GM21423 (cell line): ENCODE results near the gene SNRPD1.
A peak's percentile ranks its signal among the peaks of the same experiment; 100 is the strongest.
"Not testable (repeated sequence)": the region's sequence is repeated elsewhere in the genome, so short reads cannot be mapped to it uniquely, and the experiment has no call there.

Source experiments
- ATAC-seq: cut with Tn5 transposase; IDR thresholded peaks from one replicate; pipeline ENCODE4 v1.9.1; 2021; ENCODE audit warnings: mild to moderate bottlenecking, moderate library complexity; ENCODE audit not compliant: unreplicated experiment

Gene SNRPD1

DNA sequence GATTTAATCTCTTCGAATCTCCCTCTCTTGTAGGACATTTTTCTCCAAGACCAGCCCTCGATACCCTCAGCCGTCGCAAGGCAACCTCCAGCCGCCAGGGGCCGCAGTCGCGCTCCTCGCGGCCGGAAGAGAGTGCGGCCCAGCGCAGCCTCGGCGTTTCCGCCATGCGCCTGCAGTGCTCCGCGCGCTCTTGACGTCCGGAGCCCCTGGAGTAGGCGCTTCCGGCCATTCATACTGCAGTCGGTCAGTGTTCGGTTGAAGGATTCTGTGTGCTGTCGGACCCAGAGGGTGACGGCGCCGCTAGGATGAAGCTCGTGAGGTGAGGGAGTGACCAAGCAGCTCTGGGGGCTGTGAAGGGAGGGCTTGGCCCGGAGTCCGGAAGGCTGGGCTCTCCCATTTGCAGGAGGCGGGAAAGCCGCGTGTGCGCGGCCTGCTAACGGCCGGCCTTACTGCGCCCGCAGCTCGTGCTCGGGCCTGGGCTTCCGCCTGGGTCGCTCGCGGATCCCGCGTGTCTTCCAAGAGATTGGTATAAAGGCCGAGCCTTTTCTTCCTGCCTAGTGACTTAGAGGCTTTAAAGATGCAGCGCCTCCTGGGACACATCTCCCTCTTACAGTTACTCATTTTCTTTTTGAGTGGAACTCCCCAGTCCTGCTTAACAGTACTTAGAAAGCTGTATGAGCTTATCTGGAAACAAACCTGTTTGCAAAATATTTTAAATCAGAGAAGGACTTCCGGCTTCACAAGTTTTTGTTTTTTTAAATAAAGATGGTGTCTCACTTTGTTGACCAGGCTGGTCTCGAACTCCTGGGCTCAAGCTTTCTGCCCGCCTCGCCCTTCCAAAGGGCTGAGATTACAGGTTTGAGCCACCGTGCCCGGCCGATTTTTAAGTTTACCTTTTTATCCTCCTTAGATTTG lies at the start of gene SNRPD1:
Gene SNRPD1 (plus strand): TSS at position 190 of the 915 bp plus-strand sequence. CDS start 116 bp downstream, at position 306.
- peak; percentile 98 for ATAC-seq

DNA sequence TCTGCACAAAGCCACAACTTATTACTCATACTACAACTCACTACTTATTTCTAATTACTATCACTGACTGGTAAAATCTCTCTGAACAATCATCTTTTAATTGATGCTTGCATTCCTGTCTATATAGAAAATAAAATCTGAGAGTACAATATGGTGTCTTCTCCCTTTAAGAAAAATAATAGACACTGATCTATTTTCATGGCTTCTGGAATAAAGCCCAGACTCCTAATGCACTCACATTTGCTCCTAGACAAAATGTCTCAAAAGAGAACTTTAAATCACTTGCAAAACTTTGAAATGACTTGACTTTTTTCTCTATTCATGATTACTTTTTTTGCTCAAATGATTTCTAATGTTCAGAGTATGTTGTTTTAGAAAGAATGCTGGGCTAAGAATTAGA lies 40.3 kb upstream of the SNRPD1 start:
- ATAC-seq, result no peak

DNA sequence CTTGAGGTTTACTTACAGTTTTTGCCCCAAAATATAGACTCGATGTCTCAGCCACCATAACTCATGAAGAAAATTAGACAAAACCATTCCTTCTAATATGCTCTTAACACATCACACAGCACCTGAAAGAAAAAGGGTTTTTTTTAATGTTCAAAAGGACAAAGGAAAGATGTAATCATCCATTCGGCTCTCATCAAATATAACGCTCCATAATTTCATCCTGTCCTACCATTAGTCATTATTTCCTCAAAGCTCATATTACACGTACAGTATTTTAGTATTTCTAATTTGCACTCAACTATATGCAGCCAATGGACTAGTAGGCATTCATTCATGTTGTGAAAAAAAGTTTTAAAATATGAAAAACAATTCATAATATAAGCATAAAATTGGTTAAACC lies 36.5 kb upstream of the SNRPD1 start:
- no peak for ATAC-seq

DNA sequence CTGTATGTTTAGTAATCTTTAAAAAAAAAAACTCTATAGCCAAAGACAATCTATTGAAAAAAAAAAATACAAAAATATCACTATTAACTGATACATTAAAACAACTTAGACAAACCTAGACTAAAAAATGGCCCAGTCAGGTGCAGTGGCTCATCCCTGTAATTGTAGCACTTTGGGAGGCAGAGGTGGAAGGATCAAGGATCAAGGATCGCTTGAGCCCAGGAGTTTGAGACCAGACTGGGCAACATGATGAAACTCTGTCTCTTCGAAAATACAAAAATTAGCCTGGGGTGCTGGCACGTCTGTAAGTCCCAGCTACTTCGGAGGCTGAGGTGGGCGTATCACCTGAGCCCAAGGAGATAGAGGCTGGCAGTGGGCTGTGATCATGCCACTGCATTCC lies 27.7 kb upstream of the SNRPD1 start:
- no peak for ATAC-seq

DNA sequence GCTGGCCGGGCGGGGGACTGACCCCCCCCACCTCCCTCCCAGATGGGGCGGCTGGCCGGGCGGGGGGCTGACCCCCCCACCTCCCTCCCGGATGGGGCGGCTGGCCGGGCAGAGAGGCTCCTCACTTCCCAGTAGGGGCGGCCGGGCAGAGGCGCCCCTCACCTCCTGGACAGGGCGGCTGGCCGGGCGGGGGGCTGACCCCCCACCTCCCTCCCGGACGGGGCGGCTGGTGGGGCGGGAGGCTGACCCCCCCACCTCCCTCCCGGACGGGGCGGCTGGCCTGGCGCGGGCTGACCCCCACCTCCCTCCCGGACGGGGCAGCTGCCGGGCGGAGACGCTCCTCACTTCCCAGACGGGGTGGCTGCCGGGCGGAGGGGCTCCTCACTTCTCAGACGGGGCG lies 19.8 kb upstream of the SNRPD1 start:
- not testable (repeated sequence) for ATAC-seq

DNA sequence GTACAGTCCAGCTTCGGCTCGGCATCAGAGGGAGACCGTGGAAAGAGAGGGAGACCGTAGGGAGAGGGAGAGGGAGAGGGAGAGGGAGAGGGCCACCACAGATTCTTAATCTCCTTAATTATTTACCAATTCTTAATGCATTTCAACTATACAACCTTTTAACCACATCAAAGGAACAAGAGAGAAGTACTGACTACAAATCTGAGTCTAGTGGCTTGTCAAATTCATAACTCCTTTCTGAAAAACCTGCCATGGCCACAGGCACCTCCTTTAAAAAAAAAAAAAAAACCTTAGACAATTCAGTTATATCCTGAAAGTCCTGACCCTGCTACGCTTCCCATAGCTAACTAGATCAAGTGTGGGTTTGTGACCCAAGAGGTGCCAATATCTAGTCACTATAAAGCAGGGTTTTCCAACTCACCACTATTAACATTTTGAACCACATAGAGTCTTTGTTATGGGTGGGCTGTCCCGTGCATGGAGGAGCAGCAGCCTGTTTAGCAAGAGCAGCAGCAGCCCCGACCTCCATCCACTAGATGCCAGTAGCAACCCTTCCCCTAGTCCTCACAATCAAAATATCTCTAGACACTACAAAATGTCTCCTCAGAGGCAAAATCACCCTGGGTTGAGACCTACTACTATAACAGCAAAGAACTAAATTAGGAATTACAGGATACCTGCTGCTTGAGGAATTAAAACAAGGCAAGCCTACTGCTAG lies 18.4 kb upstream of the SNRPD1 start:
- peak; percentile 48 for ATAC-seq

DNA sequence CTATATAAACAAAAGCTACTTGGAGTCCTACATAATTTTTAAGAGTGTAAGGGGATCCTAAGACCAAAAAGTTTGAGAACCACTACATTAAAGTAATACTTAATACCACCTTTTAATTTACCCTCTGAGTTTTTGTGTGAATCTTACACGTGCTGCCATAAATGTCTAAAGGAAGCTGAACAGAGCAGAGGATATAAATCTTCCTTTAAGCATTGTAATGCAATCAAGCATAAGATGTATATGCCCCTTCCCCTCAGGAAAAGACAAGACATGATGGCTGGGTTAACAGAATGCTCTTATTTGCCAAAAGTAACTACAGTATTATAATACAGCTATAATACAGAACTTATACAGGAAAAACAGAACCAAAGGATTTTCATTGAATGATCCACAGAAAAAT lies 14.5 kb upstream of the SNRPD1 start:
- ATAC-seq, result no peak

DNA sequence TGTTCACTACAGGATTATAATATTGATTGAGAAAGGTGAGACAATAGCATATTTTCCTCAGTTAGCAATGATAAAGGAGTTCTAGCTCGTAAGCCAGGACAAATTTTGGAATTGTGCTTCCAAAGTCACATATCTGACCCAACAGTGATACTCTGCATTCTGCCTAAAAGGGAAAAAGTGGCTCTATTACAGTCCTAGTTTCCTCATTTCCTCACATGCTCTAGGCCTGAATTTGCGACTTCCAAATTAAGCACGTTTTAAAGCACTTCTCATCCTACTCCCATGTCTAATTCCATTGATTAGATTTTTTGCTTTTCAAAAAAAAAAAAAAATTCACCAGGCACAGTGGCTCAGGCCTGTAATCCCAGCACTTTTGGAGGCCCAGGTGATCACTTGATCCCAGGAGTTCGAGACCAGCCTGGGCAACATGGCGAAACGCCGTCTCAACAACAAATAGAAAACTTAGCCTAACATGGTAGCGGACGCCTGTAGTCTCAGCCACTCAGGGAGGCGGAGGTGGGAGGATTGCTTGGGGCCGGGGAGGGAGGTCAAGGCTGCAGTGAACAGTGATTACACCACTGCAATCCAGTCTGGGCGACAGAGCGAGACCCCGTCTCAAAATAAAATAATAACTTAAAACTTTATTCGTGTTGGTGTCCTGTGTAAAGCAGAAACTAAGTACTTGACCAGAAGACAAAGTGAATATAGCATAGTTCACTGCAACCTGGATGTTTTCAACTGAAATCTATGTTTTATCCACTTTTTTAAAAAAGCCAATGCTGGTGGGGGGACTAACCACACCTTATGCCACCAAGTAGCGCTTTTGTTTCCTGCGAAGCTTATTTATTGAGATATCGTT lies 13.2 kb upstream of the SNRPD1 start:
- ATAC-seq, result no peak

DNA sequence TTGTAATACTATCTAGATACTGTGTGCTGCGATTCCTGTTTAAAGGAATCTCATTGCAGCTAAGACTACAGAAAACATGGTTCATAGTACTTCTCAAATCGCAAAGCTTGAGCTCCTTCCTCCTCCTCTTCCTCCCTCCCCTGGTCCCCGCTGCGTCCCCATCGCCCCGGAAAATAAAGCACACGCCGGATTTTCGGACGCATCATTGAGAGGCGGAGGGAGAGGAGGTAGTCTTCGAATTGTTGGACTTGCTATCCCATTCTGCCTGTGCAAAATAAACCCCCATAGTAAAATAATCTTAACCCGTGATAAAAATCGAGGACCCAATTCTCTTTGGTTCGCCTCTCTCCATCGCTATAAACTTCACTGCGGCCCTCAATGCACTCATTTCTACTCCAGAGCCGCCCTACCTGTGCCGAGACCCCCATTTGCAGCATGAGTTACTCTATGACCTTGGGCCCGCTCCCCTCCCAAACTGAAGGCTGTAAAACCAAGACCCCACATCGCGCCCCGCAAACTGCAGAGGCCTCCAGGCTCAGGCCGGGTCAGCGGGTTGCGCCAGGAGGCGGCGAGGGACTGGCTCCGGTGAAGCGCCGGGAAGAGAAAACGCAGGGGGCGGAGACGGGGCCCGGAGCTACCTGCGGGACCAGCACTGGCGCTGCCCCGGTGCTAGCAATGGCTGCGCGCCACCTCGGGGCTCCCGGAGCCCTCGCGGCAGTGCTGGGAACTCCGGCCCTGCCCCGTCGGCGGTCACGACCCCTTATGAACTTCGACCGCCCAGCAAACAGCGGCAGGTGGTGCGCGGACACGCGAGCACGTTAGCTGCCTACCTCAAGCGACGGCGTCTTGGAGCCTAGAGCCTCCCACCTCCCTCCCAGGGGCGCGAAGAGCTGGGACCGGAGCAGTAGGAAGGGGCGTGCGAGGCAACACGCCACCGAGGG lies 12.3 kb upstream of the SNRPD1 start:
- peak; percentile 38 for ATAC-seq

DNA sequence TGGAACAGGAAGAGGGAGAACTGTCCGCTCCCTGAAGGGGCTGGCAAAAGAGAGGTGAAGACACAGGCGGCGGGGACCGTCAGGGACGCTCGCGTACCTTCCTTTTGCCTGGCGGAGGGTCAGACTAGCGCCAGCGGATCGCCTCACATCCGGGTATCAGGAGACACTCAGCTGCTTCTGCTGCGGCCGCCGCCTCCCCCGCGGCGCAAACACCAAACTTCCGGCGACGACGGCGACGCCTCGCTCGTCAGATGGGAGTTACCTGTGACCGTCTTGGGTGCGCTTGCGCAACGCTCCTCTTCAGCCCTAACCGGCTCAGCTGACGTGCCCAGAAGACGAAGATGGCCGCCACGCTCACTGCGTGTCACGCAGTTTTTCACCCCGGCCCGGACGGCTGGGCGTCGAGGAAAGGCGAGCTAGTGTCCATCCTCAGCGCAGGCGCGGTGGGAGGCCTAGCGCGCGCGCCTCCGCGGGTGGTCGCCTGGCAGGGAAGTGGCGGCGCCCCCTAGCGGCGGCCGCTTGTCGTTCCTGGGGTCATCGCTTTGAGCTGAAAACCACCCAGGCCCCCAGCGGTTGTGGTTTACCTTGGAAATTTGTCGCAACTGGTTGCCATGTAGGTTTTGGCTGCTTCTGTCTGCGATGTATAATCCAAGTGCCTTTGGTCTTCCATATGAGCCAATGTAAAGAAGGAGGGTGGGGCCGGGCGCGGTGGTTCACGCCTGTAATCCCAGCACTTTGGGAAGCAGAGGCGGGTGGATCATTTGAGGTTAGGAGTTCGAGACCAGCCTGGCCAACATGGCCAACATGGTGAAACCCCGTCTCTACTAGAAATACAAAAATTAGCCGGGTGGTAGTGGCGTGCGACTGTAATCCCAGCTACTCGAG lies 11.3 kb upstream of the SNRPD1 start, which contains the start of gene ESCO1:
Gene ESCO1 (minus strand): TSS at position 179 of the 885 bp plus-strand sequence. CDS start 25,861 bp downstream, outside the sequence.
- peak; percentile 83 for ATAC-seq

DNA sequence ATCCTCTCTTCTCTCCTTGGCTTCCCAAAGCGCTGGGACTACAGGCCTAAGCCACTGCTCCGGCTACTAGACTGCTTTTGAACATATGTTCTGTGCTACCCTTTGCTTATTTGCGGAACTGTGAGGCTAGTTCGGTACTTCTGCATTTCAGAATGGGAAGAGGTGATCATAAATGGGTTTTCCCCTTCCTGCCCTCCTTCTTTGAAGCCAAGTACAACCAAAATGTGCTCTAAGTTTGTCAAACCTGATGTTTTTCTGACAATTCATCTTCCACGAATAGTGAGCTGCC lies 9.9 kb upstream of the SNRPD1 start:
- ATAC-seq, result no peak

DNA sequence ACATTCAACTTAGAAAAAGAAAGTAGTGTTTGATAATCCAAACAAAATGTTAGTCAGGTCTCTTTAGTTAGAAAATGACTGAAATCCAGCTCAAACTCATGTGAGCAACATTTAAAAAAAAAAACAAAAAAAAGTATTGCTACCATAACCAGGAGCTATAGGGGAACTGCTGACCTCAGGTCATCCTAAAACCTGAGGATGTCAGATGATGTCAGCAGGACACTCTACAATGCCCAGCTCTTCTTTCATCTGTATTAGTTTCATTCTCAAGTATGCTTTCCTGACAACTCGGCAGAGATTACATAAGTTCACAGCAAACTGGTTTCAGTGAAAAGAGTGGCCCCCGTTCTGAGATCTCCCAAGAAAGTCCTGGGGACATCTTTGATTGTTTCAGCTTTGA lies 7.4 kb upstream of the SNRPD1 start:
- ATAC-seq, result no peak

DNA sequence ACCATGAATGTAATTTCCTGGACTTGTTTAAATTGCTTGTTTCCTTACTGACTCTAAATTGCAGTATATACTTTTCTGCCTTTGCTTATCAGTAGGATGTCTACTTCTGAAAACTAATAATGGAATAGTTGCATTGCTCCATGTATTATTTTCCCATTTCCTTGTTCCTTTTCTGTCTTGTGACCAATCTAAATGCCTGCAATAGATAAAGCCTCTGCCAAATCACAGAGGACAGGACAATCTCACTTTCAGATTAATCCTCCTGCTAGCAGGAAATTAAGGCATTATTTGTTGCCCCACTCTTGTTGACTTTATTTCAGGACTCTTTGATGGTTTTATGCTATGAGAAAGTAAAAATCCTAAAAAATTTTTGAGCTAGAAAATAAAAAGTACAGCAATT lies 6.9 kb upstream of the SNRPD1 start:
- ATAC-seq, result no peak

DNA sequence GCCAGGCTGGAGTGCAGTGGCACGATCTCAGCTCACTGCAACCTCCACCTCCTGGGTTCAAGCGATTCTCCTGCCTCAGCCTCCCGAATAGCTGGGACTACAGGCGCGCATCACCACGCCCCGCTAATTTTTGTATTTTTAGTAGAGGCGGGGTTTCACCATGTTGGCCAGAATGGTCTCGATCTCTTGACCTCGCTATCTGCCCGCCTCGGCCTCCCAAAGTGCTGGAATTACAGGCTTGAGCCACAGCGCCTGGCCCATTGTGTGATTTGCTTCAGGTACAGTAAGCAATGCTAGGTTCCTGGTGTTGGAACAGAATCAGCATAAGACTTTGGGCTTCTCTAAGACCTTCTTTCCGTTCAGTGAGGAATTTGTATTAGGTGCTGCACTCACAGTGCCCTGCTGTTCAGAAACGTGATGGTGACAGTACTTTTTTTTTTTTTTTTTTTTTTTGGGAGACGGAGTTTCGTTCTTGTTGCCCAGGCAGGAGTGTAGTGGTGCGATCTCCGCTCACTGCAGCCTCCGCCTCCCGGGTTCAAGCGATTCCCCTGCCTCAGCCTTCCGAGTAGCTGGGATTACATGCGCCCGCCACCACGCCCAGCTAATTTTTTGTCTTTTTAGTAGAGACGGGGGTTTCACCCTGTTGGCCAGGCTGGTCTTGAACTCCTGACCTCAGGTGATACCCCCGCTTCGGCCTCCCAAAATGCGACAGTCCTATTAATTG lies 551 bp upstream of the SNRPD1 start:
- not testable (repeated sequence) for ATAC-seq

DNA sequence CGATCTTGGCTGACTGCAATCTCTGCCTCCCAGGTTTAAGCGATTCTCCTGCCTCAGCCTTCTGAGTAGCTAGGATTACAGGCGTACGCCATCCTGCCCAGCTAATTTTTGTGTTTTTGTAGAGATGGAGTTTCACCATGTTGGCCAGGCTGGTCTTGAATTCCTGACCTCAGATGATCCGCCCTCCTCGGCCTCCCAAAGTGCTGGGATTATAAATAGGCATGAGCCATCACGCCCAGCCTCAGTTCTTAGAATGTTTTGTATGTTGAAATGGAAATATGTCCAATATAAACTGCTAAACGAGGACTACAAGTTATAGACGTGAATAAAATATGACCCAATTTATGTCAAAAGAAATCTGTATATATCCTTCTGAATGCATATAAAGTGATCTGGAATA lies 9.5 kb downstream of the SNRPD1 start:
- ATAC-seq, result not testable (repeated sequence)

DNA sequence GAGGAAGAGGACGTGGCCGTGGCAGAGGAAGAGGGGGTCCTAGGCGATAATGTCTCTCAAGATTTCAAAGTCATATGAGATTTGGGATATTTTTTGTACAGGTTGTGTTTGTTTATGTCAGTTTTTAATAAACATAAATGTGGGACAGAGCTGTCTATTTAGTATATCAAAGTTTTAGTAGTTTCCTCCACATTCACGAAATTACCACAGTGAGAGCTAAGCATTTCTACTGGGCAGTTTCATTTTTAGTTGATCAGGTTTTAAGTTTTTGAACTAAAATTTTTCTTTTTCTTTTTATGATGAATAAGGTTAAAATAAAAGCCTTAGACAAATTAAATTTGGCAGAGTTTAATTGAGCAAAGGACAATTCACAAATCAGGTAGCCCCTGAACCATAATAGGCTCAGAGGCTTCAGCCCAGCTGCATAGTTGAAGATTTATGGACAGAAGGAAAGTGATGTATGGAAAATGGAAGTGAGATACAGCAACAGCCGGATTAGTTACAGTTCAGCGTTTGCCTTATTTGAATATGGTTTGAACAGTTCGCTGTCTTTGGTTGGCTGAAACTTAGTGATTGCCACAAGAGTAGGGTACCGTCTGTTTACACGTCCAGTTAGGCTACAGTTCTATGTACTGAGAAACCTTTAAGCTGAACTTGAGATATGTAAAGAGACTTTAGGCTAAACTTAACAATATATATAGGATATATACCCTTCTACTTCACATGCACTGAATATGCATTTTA lies 17.1 kb downstream of the SNRPD1 start:
- ATAC-seq, result peak; percentile 96

DNA sequence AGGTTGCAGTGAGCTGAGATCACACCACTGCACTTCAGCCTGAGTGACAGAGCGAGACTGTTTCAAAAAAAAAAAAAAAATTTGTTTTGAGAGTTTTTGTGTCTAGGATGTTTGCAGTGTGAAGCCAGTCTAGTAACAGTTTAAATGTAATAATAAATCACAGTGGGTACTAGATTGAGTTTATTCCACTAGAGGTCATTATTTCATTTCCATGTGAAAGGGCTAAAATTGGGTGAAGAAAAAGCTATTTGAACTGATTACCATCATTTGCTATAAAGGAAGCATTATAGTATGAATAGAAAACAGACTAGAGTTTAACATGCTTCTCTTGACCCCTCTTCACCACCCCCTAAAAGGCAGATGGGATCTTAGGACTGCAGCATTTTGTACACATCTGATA lies 20.3 kb downstream of the SNRPD1 start:
- no peak for ATAC-seq
